Stimulated activated CD4-positive, alpha-beta T cell treated with anti-CD3 and anti-CD28 coated beads, TNF-alpha, amount 100 ng/mL, for 1 hour (primary cell): ENCODE data around the gene DPYSL4.
A peak's percentile ranks its signal among the peaks of the same experiment; 100 is the strongest.

Experiments
- DNase-seq, 3 donors: peaks; one replicate each; pipeline ENCODE4 v3.0.0-alpha.2; 2020; ENCODE audit warnings: low read depth in 3 of 3, low spot score in 1 of 3

DPYSL4 gene

GRCh38 chr10:132239126-132240031 is 52.6 kb downstream of the DPYSL4 start:
- no peak for DNase-seq

- no peak for DNase-seq
Measured at GRCh38 chr10:132240156-132240555, 53.4 kb downstream of the DPYSL4 start.

DNA sequence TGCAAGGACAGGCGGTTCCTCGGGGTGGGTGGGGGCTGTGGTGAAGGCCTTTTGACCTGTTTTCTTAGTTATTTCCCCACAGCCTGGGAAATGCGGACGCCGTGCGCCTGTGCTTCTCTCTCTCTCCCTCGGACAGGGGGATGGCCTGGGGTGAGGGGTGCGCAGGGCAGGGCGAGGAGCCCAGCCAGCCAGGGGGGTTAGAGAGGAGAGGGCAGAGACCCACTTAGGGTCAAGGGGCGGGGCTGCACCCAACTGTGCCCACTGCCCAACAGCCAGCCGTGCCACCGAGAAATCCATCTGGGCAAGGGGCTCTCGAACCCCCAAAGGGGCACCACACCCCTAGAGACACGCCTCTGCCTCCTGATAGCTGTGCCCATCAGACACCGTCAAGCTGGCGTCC is 53.8 kb downstream of the DPYSL4 start:
- DNase-seq = no peak

DNA sequence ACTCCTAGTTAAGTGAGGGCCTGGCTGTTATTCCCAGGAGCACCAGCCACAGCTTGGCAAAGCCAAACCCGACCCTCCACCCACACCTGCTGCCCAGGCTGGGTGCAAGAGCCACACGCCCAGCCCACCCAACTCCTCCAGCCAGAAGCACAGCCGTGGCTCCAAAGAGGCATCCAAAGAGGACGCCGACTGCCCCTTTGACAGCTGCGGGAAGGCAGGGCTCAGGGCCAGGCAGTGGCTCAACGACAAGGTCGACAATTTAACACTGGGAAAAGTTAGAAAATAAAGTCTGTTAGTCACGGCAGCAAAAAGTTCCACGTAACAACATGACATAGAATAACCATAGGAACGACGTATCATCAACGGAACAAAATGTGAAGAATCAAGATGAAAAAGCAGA is 54.3 kb downstream of the DPYSL4 start:
- DNase-seq = no peak

DNA sequence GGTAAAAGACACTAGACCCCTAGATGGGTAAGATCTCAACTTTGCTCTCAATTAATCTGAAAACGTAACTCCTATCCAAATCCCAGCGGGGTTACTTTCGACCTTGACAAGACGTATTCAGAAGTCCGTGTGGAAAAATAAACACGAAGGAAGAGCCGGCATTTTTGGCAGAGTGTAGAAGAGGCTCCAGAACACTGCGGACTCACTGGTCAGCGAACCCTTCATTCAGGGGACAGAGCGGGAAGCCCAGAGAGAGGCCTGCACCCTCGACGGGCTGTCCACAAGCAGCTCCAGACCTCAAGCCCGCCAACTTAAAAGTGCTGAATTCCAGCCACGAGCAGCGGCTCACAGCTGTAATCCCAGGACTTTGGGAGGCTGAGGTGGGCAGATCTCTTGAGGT is 54.7 kb downstream of the DPYSL4 start:
- DNase-seq = no peak

GRCh38 chr10:132242103-132242840 is 55.5 kb downstream of the DPYSL4 start:
- DNase-seq = no peak

GRCh38 chr10:132243141-132243540 is 56.4 kb downstream of the DPYSL4 start:
- no peak for DNase-seq

GRCh38 chr10:132243626-132244025 is 56.9 kb downstream of the DPYSL4 start:
- DNase-seq = no peak

GRCh38 chr10:132245056-132245455 is 58.3 kb downstream of the DPYSL4 start:
- DNase-seq = no peak

DNA sequence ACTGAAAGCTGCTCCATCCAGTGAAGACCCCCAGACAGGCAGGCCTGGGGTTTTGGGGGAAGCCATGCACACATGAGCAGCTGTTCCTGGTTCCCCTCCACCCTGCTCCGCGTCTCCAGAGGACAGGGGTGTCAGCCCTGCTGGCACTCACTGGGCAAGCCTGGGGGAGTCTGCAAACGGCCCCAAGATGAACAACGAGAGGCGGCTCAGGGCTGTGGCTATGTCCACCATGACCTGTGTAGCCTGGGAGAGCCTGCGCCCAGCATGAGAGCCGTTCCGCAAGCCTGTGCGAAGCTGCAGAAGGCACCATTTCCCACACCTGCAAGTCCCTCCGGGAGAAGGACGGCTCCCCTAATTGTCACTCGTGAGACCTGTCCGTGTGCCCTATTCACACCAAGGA is 59.5 kb downstream of the DPYSL4 start:
- DNase-seq = no peak

DNA sequence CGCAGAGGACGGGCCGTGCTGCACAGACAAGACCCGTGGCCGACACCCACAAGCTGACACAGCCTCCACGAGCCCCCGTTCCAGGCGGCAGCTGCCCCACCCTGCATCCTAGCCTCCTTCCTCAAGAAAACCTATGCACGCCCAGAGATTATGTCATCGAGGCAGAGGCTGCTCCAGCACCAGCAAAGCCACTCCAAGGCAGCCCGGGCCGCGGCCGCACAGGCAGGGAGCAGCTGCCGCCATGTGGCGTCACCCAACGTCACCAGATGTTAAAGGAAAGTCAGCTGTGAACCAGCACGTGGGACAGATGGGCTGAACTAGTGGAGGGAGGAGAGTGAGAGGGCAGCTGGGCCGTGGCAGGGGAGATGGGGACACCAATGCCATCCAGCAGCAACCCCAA is 61.2 kb downstream of the DPYSL4 start:
- DNase-seq = no peak

- DNase-seq = peak; percentile 5 to 57 (median 19)
Measured at GRCh38 chr10:132248455-132249225, 61.9 kb downstream of the DPYSL4 start.

DNA sequence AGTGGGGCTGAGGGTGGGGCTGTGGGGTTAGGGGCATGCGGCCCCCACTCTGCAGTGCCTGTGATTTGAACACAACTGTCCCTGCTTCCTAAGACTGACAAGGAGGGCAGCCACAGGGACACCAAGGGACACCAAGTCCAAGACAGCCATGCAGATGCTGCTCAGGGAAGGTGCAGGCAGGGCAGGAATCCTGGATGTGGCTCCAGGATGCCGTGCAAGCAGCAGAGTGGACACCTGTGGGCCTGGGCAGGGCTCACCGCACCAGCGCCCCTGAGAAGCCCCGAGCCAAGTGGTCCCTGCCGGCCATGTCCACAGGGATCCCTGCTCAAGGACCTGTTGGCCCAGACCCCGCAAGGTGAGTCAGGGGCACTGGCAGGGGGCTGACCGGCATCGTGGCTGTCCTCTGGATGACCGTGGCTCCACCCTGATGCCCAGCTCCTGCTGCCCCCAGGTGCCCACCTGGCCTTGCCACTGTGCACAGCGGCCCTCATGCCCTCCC is 62.5 kb downstream of the DPYSL4 start:
- DNase-seq = no peak

GRCh38 chr10:132249824-132250375 is 63.2 kb downstream of the DPYSL4 start:
- DNase-seq = no peak

DNA sequence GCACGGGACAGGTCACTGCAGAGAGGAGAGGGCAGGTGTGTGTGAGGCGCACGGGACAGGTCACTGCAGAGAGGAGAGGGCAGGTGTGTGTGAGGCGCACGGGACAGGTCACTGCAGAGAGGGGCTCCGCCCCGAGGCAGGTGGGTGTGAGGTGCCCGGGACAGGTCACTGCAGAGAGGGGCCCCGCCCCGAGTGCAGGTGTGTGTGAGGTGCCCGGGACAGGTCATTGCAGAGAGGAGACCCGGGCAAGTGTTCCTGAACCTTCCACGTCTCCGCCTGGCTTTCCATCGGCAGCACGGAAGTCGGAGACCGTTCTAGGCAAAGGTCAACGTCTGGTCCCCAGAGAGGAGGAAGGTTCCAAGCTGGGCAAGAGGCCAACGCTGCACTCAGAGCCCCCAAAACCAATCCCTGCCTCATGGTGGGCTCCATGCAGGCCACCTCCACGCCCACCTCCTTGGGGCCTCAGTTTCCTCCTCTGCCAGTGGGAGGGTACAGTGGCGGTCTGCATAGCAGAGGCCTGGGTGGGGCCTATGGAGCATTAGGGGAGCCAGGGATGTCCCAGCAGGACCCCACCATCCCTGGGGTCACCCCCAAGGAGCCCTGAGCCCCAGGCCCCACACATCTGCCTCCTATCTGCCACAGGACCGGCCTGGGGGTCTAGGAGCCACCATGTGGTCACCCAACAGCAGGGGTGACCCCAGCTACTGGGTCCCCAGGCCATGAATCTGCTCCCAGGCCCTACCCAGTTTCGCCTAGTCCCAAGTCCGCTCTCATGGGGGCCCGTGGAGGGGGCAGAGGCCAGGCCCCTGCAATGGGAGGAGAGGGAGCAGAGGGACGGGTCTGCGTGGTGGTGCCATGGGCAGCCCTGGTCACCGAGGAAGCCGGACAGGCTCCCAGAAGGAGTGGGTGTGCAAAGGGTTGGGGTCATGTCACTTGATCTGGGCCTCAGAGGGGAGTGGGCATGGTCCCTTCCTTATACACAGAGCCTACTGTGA is 64.0 kb downstream of the DPYSL4 start:
- no peak for DNase-seq

GRCh38 chr10:132251928-132252327 is 65.2 kb downstream of the DPYSL4 start:
- DNase-seq = no peak

- DNase-seq = no peak
Measured at GRCh38 chr10:132252412-132252811, 65.7 kb downstream of the DPYSL4 start.

DNA sequence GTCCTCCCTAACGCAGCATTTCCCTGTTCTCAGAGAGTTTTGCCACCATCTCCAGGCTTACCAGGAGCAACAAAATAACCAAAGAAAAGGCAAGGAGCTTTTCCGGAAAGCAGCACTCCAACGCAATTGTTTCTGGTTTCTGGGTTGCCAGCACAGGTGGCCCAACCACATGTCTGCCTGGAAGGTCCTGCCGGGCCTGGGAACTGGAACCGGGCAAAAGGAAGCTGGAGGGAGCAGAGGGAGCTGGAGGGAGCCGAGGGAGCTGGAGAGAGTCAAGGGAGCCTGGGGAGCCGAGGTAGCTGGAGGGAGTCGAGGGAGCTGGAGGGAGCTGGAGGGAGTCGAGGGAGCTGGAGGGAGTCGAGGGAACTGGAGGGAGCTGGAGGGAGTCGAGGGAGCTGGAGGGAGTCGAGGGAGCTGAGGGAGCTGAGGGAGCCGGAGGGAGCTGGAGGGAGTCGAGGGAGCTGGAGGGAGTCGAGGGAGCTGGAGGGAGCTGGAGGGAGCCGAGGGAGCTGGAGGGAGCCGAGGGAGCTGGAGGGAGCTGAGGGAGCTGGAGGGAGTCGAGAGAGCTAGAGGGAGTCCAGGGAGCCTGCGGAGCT is 66.4 kb downstream of the DPYSL4 start:
- no peak for DNase-seq

DNA sequence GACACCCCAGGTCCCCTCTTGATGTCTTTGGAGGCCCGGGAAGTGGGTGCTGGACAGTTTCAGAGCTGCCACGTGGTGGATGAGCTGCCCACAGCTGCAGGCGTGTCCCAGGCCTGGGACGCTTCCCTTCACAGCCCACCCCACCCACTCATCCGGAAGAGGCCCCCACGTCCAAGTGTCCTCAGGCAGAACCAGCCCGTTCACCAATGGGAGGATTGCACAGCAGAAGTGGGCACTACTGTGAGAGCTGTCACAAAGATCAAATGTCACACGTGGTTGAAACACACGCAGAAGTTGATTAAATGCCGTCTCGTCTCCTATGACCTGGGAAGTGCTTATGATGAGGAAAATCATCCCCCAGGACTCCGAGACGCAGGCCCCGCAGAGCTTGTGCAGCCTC is 68.1 kb downstream of the DPYSL4 start:
- DNase-seq = no peak
